GM06990 (cell line): ENCODE results near the gene EP300.

Source experiments
- DNase-seq: peaks from one replicate; pipeline ENCODE4 v3.0.0-alpha.2; 2011; ENCODE audit not compliant: insufficient read length; ENCODE audit errors: extremely low read depth
- H3K27me3 ChIP-seq: replicated peaks from 2 replicates; pipeline ENCODE4 v1.6.0; 2011; ENCODE audit warnings: low read length; ENCODE audit not compliant: control insufficient read depth, insufficient read depth
- H3K36me3 ChIP-seq: 2 replicates; pipeline ENCODE4 v1.5.1; 2011; ENCODE audit warnings: low read length; ENCODE audit not compliant: control insufficient read depth, insufficient read depth
- H3K4me3 ChIP-seq: replicated peaks from 2 replicates; pipeline ENCODE4 v1.5.1; 2011; ENCODE audit warnings: low read depth, mild to moderate bottlenecking, control low read depth, low read length
- CTCF ChIP-seq: IDR thresholded peaks from 2 replicates; pipeline ENCODE4 v1.5.1; 2011; ENCODE audit warnings: low read length, control low read depth, mild to moderate bottlenecking, inconsistent platforms; ENCODE audit not compliant: insufficient read depth, poor library complexity, severe bottlenecking

EP300 gene

GRCh38 chr22:41181349-41182241 lies 89.2 kb downstream of the EP300 start:
- H3K4me3 ChIP-seq = no peak overlapping the region
- no peak for DNase-seq
- no peak for TF ChIP-seq CTCF
- H3K36me3 ChIP-seq = peaks cover 22% of the 10 kb centered on the region
- H3K27me3 ChIP-seq = no peaks in the 10 kb centered on the region

GRCh38 chr22:41184679-41185078 lies 92.3 kb downstream of the EP300 start:
- H3K36me3 ChIP-seq = no peaks in the 10 kb centered on the region; the same call in none of the 2 replicates
- TF ChIP-seq CTCF = no peak
- DNase-seq = no peak
- H3K27me3 ChIP-seq = no peaks in the 10 kb centered on the region
- no peak overlapping the region for H3K4me3 ChIP-seq

- DNase-seq = no peak
- TF ChIP-seq CTCF = no peak
- H3K36me3 ChIP-seq = no peaks in the 10 kb centered on the region
- H3K27me3 ChIP-seq = no peaks in the 10 kb centered on the region
- H3K4me3 ChIP-seq = no peak overlapping the region
These were observed 99.1 kb downstream of the EP300 start for GRCh38 chr22:41191467-41191866.

GRCh38 chr22:41193829-41194228 lies 101.4 kb downstream of the EP300 start:
- no peak for DNase-seq
- H3K36me3 ChIP-seq = no peaks in the 10 kb centered on the region
- no peak for TF ChIP-seq CTCF
- H3K4me3 ChIP-seq = no peak overlapping the region
- no peaks in the 10 kb centered on the region for H3K27me3 ChIP-seq

- no peaks in the 10 kb centered on the region for H3K36me3 ChIP-seq
- peak overlapping the region; percentile 85 for H3K4me3 ChIP-seq
- H3K27me3 ChIP-seq = no peaks in the 10 kb centered on the region
- peak; percentile 77 for DNase-seq
- TF ChIP-seq CTCF = peak; percentile 8
These were observed 104.9 kb downstream of the EP300 start for GRCh38 chr22:41197038-41197972.
